Activated CD8-positive, alpha-beta memory T cell treated with anti-CD3 and anti-CD28 coated beads for 24 hours (primary cell): ENCODE data around the gene FHIT.

Experiments used
- DNase-seq: peaks from one replicate; pipeline ENCODE4 v3.0.0-alpha.2; 2020

FHIT gene

GRCh38 chr3:61162965-61163364 lies 88.3 kb downstream of the FHIT start:
- no peak for DNase-seq

- DNase-seq = no peak
Measured at GRCh38 chr3:61158667-61159066, 92.6 kb downstream of the FHIT start.

DNA sequence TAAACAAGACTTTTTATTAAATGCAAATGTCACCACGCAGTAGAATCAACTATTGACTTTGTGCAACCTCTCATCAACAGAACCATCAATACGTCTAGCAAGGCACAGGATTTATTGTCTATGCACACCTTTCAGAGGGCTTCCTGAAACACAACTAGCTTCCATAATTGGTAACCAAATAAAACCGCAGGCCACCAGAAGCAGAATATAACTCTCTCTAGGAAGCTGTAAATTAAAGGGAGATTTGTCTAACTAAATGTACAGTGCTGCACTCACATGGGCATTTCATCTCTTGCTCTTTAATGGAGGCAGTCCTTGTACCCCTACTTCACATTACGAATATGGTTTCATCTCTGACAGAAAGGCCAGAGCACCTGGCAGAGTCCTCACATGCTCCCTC lies 93.0 kb downstream of the FHIT start:
- no peak for DNase-seq

DNA sequence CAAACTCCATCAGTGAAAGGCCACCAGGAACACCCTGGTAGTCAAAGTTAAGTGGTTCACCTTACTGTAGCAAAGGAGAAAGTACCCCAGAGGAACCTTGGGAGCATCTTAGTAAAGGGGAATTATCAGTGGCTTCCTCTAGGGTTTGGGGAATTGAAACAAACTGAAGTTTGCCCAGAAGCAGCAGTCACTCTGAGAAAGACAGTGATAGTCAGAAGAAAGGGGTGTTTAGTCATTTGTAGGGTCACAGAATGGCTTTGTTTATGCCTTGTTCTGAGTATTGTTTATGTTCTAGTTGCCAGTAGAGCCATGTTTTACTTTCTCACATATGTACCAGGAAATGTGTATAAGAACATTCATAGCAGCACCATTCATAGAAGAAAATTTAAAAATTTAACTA lies 93.8 kb downstream of the FHIT start:
- no peak for DNase-seq

DNA sequence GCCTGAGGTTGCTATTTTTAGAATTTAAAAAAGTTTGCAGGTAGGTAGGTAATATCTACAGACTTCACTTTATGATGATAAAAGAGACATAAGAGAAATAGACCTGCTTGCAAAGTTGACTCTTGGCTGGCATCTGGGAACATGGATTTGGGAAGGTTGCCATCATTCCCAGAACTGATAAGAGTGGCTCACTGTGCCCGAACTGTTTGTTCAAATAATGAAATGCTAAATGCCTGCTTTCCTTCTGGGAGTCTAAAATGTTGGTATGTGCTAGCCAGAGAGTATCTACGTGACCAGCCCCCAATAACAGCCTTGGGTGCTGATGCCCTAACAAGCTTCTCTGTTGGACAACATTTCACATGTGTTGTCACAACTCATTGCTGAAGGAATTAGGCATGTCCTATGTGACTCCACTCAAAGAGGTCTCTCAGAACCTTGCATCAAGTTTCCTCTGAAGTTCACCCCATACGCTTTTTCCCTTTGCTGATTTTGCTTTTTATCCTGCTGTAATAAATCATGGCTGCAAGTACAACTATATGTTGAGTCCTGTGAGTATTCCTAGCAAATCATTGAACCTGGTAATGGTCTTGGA lies 95.5 kb downstream of the FHIT start:
- DNase-seq = no peak

DNA sequence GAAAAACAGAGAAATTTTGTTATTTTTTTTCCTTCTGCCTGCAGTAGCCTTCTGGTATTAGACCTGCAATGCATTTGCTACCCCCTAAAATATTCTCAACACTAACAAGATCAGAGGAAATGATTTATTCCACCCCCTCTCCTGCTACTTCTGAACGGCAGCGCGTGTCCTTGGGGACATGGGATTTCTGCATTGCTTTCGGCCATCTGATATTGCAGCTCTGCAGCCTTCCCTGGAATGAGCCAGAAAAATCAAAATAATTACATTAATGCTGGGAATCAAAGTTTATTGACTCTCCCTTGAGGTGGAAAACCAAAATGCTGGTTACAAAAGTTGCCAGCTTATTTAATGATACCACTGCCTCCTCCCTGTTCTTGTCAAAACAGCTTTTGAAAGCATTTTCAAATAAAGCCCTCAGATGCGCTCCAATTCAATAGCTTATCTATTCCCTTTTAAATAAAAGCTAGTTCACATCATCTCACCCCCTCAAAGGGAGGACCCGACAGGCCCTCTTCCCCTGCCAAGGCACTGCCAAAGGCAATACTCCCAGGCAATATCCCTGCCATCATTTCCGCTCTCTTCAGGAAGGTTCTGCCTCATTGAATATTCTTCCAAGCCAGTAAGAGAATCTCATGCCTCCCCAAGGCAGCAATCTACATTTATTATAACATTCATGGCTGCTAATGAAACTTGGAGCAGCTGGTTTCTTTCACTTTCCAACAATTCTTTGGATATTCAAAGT lies 96.6 kb downstream of the FHIT start:
- no peak for DNase-seq

DNA sequence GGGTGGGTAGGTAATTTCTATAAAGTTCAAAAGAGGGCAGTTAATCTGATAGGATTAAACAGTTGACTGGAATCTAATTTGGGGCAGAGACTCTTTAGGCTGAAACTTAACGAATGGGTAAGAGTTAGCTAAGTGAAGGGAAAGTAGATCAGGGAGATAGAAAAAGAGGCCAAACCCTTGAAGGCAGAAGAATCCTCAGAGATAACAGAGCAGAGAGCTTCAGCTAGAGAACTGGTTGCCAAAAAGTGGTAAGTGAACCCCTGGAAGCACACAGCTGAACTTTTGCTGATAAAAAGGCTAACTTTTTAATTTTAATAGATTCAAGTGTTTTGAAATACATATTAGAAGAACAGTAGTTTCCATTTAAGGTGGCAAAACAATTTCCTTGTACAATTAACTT lies 99.2 kb downstream of the FHIT start:
- no peak for DNase-seq

DNA sequence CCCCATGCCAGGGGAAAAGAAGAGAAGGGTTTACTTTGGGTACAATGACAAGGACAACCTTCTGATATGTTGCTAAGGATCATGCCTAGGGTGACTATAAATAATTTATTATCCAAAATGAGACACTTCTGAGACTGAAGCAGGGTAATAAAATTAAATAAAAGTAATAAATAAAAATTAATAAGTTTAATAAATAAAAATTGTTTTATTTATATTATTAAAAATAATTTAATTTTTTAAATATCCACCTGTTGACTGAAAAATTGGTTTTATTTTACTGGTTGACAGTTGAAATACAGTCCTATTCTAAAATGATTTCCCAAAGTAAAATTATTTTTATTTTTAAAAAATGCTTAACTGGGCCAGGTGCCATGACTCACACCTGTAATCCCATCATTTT lies 102.0 kb downstream of the FHIT start:
- no peak for DNase-seq

DNA sequence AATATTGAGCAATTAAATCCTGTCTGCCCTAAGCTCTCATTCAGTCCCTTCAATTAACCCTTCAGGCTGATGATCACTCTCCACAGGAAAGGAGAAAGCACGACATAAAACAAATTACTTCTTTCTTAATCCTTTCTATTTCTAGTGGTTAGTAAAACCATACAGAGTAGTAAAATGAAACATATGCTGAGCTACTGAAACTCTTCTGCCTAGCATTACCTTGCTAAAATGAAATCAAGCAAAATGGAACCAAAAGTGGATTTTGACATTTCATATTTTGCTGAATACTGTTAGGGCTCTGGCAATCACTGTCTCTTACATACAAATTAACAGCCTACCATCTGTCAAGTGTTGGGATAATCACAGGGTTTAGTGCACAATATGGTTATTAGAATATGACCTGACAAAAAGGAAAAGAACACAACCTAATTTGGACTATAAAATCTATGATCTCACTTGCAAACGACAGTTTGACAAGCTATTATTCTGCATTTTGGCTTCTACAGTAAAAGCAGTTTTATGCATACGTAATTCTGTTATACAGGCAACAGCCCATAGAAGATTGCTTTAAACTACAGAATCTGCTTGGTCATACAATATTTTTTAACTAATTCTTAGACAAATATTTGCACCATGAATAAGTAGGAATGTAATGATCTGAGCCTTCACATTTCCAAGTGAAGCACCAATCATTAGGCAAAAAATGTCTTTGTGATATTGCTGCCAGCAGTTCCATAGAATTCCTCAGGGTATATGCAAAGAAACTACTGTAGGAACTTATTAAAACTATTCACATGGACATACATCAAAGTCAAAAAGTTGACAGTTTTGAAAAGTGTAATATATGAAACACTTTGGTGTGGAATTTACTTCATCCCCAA lies 105.0 kb downstream of the FHIT start:
- no peak for DNase-seq

DNA sequence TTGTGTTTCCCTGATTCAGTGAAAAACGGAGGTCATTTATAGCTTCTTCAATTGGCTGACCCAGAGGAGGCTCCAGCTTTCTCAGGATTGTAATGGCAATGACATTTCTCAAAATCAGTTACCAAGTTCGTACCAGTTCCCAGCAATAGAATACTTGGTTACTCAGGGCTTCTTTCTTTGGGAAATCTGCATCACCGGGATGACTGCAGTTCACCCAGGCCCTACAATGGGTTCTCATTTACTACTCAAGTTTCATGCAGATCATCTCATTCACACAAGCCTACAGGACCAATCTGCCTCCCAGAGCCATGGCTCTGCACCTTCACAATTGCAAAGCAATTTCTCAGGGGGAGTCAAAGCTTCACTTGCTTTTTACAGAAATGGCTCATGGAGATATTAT lies 109.6 kb downstream of the FHIT start:
- DNase-seq = no peak

DNA sequence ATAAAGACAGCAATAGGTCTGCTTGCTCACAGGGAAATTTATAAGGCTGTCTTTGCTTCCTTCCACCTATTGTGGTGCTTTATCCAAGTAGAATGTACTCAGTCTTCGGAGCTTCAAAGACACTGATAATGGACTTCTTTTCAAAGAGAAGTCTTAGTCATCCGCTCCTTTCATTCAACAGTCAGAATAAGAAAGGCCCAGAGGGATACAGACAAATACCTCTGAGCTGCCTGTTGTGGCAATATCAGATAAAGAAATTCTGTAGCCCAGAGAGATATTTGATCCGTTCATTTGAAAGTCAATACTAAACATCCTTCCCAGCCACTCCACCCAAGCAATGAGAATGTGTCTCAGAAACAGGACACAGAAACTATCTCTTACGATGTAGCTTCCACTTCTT lies 110.0 kb downstream of the FHIT start:
- DNase-seq = no peak

- DNase-seq = no peak
Measured at GRCh38 chr3:61139686-61140085, 111.6 kb downstream of the FHIT start.

DNA sequence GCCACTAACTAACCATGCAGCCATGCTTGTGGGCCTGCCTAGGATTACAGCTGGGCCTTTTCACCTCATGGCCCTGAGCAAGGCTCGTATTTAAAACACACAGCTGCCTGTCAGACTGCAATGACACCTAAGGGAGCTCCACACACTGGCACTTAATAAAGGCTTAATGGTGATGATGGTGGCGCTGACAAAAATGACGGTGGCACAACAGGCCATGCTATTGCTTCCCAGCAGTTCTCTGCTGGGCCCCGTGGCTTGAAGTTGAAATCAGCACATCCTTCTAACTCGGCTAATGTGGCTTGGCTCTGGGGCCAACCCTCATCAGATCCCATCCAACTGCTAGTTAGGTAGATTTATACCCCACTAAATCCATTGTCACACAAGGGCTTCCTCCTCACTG lies 112.9 kb downstream of the FHIT start:
- DNase-seq = no peak

GRCh38 chr3:61136191-61136590 lies 115.1 kb downstream of the FHIT start:
- no peak for DNase-seq

GRCh38 chr3:61134532-61134931 lies 116.7 kb downstream of the FHIT start:
- DNase-seq = no peak

- no peak for DNase-seq
Measured at GRCh38 chr3:61132062-61132461, 119.2 kb downstream of the FHIT start.

- no peak for DNase-seq
Measured at GRCh38 chr3:61118830-61119229, 132.4 kb downstream of the FHIT start.

DNA sequence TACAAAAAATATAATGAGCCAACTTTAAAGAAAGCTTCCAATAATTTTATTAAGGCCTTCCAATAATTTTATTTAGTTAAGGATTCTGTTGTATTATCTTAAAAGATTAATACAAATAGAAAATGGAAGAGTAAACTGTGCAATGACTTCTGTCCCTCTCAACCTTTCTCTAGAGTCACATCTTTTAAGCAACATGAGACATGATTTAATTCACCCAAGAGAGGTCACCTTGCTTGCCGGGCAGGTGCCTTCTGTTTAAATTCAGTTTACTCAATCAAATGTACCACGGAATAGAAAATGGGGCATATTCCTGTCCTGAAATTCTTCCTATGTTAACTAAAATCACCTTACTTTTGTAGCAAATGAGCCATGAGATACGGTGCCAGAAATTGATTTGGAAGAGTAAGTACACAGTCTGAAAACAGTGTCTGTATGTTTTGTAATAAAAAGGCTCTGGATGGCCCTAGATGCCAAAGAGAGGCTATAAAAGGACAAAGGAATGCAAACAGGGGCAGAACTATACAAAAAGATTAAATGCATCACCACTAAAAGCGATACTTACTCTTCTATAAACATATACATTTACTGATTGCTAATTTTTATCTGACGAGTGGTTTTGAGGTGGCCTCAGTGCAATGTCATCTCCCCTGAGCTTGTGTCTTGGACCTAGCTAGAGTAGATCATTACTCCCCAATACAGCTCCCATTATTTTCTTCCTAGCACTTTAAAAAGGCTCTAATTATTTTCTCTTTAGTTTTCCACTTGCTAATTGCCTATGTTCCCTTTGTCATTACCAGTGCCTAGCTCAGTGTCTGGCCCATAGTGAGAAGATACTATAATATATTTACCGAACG lies 134.0 kb downstream of the FHIT start:
- no peak for DNase-seq

GRCh38 chr3:61114316-61114953 lies 136.8 kb downstream of the FHIT start:
- DNase-seq = no peak

- DNase-seq = no peak
Measured at GRCh38 chr3:61111825-61112224, 139.4 kb downstream of the FHIT start.

DNA sequence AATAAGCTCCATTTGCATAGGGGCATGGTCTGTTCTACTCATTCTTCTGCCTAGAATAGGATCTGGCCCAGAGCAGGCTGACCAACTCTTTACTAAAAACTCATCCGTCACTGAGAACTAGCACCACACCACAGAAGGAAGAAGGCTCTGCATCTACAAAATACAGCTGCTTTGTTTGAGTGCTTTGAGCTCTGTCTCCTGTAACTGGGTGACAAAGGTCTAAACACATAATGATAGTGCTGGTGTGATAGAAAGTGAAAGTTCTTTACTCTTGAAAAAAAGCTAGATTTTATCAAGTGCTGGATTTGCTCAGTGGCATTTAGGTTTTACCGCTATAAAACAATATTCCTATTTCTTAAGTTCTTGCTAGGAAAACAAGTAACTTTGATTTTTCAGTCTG lies 140.7 kb downstream of the FHIT start:
- no peak for DNase-seq

- no peak for DNase-seq
Measured at GRCh38 chr3:61108247-61109019, 142.8 kb downstream of the FHIT start.
